Activated naive CD8-positive, alpha-beta T cell treated with anti-CD3 and anti-CD28 coated beads, Interleukin-2, amount 10 ng/mL, durations not matched to agents 7 days and 5 days (primary cell): ENCODE data around the gene RNASE1. TPM values are rescaled to one million over a fixed set of nuclear protein-coding genes. Genes with fewer than 3 reads are reported as not detected.
"Not testable (repeated sequence)": the region's sequence is repeated elsewhere in the genome, so short reads cannot be mapped to it uniquely, and the experiment has no call there.

ENCODE experiments used
- ATAC-seq: fragments of 150-1000 bp; cut with Tn5 transposase; one replicate; pipeline ENCODE4 v1.10.0; 2021; ENCODE audit warnings: low read depth, moderate library complexity
- POLR2A ChIA-PET: fragments of 350-600 bp; sonication (Branson Sonifier 250); formaldehyde crosslinking; loops from one replicate; lab custom pipeline; 2021; ENCODE audit warnings: antibody characterized with exemption; lab: Charles Lee
- DNase-seq: peaks from one replicate; pipeline ENCODE4 v3.0.0; 2021
- H3K27ac Mint-ChIP-seq: one replicate; pipeline ENCODE4 v1.8.0; 2022; ENCODE audit warnings: mild to moderate bottlenecking, mixed read lengths
- H3K27me3 Mint-ChIP-seq: one replicate; pipeline ENCODE4 v1.8.0; 2022; ENCODE audit warnings: mild to moderate bottlenecking, moderate library complexity, mixed read lengths
- H3K36me3 Mint-ChIP-seq: one replicate; pipeline ENCODE4 v1.8.0; 2021; ENCODE audit warnings: mild to moderate bottlenecking, mixed read lengths
- H3K4me1 Mint-ChIP-seq: one replicate; pipeline ENCODE4 v1.8.0; 2021; ENCODE audit warnings: mixed read lengths
- H3K4me3 Mint-ChIP-seq: one replicate; pipeline ENCODE4 v1.8.0; 2022; ENCODE audit warnings: mild to moderate bottlenecking, moderate library complexity, mixed read lengths
- H3K9me3 Mint-ChIP-seq: one replicate; pipeline ENCODE4 v1.8.0; 2021; ENCODE audit warnings: mixed read lengths
- total RNA-seq, 2 experiments: library from RNA; stranded (reverse); gene quantifications; one replicate each; pipeline ENCODE4 v1.2.3, GENCODE V29; 2021

The RNASE1 gene
- total RNA-seq, 2 experiments from 2014 or later: 2.8 to 4.5 TPM

DNA sequence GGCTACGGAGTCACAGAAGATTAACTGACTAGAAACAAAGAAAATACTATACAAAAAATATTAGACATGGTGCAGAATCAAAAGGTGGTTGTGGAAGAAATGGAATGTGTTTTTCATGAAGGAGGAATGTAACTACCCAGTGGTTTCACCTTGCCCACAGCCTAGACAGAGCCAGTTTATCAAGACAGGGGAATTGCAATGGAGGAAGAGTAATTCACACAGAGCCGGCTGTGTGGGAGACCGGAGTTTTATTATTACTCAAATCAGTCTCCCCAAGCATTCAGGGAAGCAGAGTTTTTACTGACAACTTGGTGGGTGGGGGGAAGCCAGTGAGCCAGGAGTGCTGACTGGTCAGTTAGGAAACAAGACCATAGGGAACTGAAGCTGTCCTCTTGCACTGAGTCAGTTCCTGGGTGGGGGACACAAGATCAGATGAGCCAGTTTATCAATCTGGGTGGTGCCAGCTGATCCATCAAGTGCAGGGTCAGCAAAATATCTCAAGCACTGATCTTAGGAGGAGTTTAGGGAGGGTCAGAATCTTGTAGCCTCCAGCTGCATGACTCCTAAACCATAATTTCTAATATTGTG is 19.0 kb upstream of the RNASE1 start:
- POLR2A ChIA-PET, H3K27ac Mint-ChIP-seq, DNase-seq, H3K4me1 Mint-ChIP-seq, H3K36me3 Mint-ChIP-seq, H3K27me3 Mint-ChIP-seq, H3K9me3 Mint-ChIP-seq, H3K4me3 Mint-ChIP-seq, ATAC-seq: not testable (repeated sequence)

DNA sequence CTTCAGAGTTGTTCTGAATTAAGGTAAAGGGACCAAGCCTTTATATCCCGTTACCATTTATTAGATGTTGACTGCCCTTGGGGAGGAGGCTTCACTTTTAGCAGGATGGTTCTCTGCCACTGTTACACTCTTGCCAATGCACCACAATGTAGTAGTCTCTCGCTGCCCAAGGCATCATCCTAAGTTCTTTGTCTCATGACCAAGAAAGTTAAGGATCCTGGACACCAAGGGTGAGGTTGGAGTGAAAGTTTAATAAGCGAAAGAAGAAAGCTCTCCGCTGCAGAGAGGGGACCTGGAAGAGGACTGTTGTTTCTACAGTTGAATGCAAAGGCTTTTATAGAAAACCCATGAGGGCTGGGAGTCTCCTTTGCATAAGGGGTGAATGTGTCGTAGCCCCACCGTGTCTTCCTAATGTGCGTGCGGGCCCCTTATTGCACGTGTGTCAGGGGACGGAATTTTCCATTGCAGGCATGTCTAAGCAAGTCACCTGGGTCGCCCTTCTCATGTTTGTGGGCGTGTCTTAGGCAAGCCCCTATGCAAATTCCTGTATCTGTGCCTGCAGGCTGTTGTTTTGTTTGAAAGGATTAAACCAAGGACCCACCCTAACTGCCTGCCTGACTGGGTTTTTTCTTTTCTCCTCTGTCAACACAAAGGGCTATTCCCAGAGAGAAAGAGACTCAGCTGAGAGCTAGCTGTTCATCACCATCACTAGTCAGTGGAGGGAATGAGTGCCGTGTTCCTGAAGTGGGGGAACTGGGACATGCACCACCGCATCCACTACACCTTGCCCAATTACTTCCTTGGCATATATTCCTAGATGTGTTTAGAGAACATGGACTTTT is 17.6 kb upstream of the RNASE1 start:
- ATAC-seq (no peak), DNase-seq (no peak)
- no peaks in the 10 kb centered on the region for H3K36me3 Mint-ChIP-seq
- no peak overlapping the region for H3K27ac Mint-ChIP-seq
- no peak overlapping the region for H3K4me3 Mint-ChIP-seq
- no peaks in the 10 kb centered on the region for H3K4me1 Mint-ChIP-seq
- H3K9me3 Mint-ChIP-seq: no peaks in the 10 kb centered on the region
- POLR2A ChIA-PET: interaction anchor here (0.6 kb wide), 1 partner anchor 605 kb away, joined by 3 read pairs; no protein-coding TSS in a partner anchor
- H3K27me3 Mint-ChIP-seq: peaks cover 9% of the 10 kb centered on the region

- H3K36me3 Mint-ChIP-seq: no peaks in the 10 kb centered on the region
- no peak overlapping the region for H3K27ac Mint-ChIP-seq
- POLR2A ChIA-PET: no interaction called here
- DNase-seq (no peak), ATAC-seq (no peak)
- peaks cover 9% of the 10 kb centered on the region for H3K27me3 Mint-ChIP-seq
- no peaks in the 10 kb centered on the region for H3K9me3 Mint-ChIP-seq
- no peak overlapping the region for H3K4me3 Mint-ChIP-seq
- H3K4me1 Mint-ChIP-seq: no peaks in the 10 kb centered on the region
These were observed 16.2 kb upstream of the RNASE1 start for GRCh38 chr14:20818861-20819260.

DNA sequence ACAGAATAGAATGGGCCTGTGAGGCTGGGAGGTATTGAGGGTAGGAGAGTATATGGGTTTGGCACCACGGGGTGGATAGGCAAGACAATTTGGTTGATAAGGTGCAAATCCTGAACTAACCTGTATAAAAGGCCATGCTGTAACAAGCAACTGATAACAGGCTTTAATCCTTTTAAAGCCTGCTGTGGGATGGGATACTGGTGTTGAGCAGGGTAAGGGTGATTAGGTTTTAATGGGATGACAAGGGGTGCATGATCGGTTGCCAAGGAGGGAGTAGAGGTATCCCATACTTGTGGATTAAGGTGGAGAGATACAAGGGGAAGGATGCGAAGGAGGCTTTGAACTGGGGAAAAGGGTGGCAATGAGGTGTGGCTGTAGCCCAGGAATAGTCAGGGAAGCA is 13.3 kb upstream of the RNASE1 start:
- H3K4me1 Mint-ChIP-seq, H3K27ac Mint-ChIP-seq, H3K4me3 Mint-ChIP-seq, DNase-seq, H3K9me3 Mint-ChIP-seq, H3K36me3 Mint-ChIP-seq, ATAC-seq, H3K27me3 Mint-ChIP-seq, POLR2A ChIA-PET: not testable (repeated sequence)

GRCh38 chr14:20811986-20812975 is 9.6 kb upstream of the RNASE1 start:
- Mint-ChIP-seq H3K4me1 (no peaks in the 10 kb centered on the region), H3K4me3 (no peak overlapping the region), H3K9me3 (no peaks in the 10 kb centered on the region), H3K27ac (no peak overlapping the region), H3K27me3 (peaks cover 6% of the 10 kb centered on the region), H3K36me3 (no peaks in the 10 kb centered on the region)
- ATAC-seq (no peak), DNase-seq (no peak)
- POLR2A ChIA-PET: interaction anchor here (0.6 kb wide), 2 partner anchors 133 to 259 kb away, joined by 3 to 6 read pairs; no protein-coding TSS in a partner anchor

GRCh38 chr14:20809917-20810316 is 7.3 kb upstream of the RNASE1 start:
- no peaks in the 10 kb centered on the region for H3K4me1 Mint-ChIP-seq
- ATAC-seq: no peak
- H3K4me3 Mint-ChIP-seq: no peak overlapping the region
- POLR2A ChIA-PET: no interaction called here
- H3K9me3 Mint-ChIP-seq: no peaks in the 10 kb centered on the region
- H3K36me3 Mint-ChIP-seq: no peaks in the 10 kb centered on the region
- H3K27ac Mint-ChIP-seq: no peak overlapping the region
- no peak for DNase-seq
- H3K27me3 Mint-ChIP-seq: peaks cover 10% of the 10 kb centered on the region

GRCh38 chr14:20808162-20808483 is 5.5 kb upstream of the RNASE1 start:
- peaks cover 10% of the 10 kb centered on the region for H3K27me3 Mint-ChIP-seq
- no peak overlapping the region for H3K27ac Mint-ChIP-seq
- H3K9me3 Mint-ChIP-seq: no peaks in the 10 kb centered on the region
- POLR2A ChIA-PET: no interaction called here
- DNase-seq (no peak), ATAC-seq (no peak)
- no peak overlapping the region for H3K4me3 Mint-ChIP-seq
- no peaks in the 10 kb centered on the region for H3K36me3 Mint-ChIP-seq
- H3K4me1 Mint-ChIP-seq: no peaks in the 10 kb centered on the region

DNA sequence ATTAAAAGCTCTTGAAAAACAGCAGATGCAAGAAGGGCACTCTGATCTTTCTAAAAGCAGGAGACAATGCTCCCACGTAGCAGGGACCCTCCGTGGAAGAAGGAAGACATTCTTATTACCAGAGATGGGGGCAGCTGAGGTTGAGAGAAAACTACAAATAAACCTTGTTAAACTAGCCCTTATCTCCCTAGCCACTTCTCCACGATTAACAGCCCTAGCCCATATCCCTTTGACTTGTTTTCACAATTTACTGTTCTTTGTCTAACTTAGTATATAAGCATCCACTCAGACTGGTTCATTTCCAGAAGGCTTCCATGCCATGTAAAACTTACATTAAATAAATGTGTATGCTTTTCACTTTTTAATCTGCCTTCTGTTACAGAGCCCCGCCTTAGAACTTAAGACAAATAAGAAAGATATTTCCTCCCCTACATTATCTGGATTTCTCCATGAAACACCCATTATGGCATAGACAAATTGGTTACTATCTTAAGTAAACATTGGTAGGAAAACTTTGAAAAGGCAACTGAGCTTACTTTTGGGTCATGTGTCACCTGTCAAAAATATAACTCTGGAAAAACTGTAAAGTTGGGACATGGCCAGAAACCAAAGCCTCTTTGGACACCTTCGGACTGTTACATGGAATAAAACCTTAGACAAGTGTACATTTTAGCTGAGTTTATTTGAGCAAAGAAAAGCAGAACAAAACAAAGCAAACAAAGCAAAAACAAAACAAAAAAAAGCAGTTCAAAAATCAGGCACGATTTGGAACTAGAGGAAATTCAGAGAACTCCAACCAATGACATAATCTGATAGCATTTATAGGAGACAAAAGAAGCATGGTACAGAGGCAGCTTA is 4.9 kb upstream of the RNASE1 start:
- ATAC-seq (no peak), DNase-seq (no peak)
- H3K27me3 Mint-ChIP-seq: peaks cover 10% of the 10 kb centered on the region
- H3K9me3 Mint-ChIP-seq: no peaks in the 10 kb centered on the region
- no peak overlapping the region for H3K4me3 Mint-ChIP-seq
- no peaks in the 10 kb centered on the region for H3K4me1 Mint-ChIP-seq
- POLR2A ChIA-PET: no interaction called here
- no peaks in the 10 kb centered on the region for H3K36me3 Mint-ChIP-seq
- no peak overlapping the region for H3K27ac Mint-ChIP-seq

GRCh38 chr14:20805485-20805884 is 2.8 kb upstream of the RNASE1 start:
- no peaks in the 10 kb centered on the region for H3K4me1 Mint-ChIP-seq
- DNase-seq: no peak
- no peaks in the 10 kb centered on the region for H3K9me3 Mint-ChIP-seq
- no peaks in the 10 kb centered on the region for H3K36me3 Mint-ChIP-seq
- no peak overlapping the region for H3K27ac Mint-ChIP-seq
- no peak for ATAC-seq
- POLR2A ChIA-PET: no interaction called here
- H3K4me3 Mint-ChIP-seq: no peak overlapping the region
- peaks cover 13% of the 10 kb centered on the region for H3K27me3 Mint-ChIP-seq

DNA sequence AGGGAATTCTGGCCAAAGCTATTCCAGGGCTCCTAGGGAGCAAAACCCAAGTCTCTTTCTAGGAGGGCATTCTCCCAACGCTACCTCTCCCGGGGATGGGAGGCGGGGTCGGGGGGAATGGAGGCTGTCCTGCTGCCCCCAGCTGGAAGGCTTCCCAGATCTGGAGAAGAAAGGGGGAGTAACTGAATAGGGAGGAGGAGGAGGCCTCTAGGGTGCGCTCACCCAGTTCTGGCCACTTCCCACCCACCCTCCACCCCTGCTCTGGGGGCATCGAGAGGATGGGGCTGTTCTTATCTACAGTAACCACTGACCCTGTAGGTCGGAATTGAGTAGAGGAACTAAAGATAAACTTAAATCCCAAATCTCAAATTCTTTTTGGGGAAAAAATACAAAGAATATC is 579 bp upstream of the RNASE1 start:
- no peak for ATAC-seq

DNA sequence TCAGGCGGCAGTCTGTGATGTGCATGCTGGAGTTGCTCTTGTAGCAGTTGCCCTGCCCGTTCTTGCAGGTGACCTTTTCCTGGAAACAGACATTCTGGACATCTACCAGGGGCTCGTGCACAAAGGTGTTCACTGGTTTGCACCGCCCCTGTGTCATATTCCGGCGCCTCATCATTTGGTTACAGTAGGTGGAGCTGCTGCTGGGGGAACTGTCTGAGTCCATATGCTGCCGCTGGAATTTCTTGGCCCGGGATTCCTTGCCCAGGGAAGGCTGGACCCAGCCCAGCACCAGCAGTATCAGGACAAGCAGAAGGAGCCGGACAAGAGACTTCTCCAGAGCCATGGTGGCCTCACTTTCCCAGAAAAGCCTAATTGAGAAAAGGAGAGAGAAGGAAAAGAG is 918 bp downstream of the RNASE1 start:
- H3K27ac Mint-ChIP-seq: no peak overlapping the region
- no peaks in the 10 kb centered on the region for H3K36me3 Mint-ChIP-seq
- H3K4me3 Mint-ChIP-seq: no peak overlapping the region
- no peaks in the 10 kb centered on the region for H3K9me3 Mint-ChIP-seq
- H3K27me3 Mint-ChIP-seq: peaks cover 14% of the 10 kb centered on the region
- ATAC-seq: no peak
- DNase-seq: no peak
- H3K4me1 Mint-ChIP-seq: no peaks in the 10 kb centered on the region
- POLR2A ChIA-PET: no interaction called here

More for the DNA sequence above, 579 bp upstream of the RNASE1 start:
- Mint-ChIP-seq H3K27me3 (peaks cover 19% of the 10 kb centered on the region), H3K4me1 (no peaks in the 10 kb centered on the region), H3K4me3 (no peak overlapping the region), H3K36me3 (no peaks in the 10 kb centered on the region), H3K9me3 (no peaks in the 10 kb centered on the region), H3K27ac (no peak overlapping the region)
- POLR2A ChIA-PET: no interaction called here
- DNase-seq: no peak

- no peak for ATAC-seq
- POLR2A ChIA-PET: interaction anchor here (0.6 kb wide), 1 partner anchor 391 kb away, joined by 3 read pairs; no protein-coding TSS in a partner anchor
- no peak overlapping the region for H3K27ac Mint-ChIP-seq
- H3K9me3 Mint-ChIP-seq: no peaks in the 10 kb centered on the region
- no peak overlapping the region for H3K4me3 Mint-ChIP-seq
- H3K4me1 Mint-ChIP-seq: no peaks in the 10 kb centered on the region
- H3K36me3 Mint-ChIP-seq: no peaks in the 10 kb centered on the region
- DNase-seq: no peak
- peaks cover 9% of the 10 kb centered on the region for H3K27me3 Mint-ChIP-seq
These were observed 2.6 kb downstream of the RNASE1 start for GRCh38 chr14:20799892-20800544.
